Measurements from ENCODE around the gene IGHMBP2.

DNA sequence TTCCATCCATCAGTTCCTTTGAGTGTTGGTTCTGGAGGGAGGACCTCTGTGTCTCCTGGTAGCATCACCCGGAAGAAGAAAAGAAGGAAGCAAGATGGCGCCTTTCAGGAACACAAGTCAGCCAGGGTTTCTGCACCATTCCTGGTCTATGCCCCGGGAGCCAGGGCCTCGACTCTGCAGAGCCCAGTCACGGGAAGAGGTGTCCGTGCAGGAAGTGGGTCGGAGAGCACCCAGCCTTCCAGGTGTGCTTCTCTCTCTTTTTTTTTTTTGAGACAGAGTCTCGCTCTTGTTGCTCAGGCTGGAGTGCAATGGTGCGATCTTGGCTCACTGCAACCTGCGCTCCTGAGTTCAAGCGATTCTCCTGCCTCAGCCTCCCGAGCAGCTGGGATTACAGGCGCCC lies 21.3 kb upstream of the IGHMBP2 start:
- TF ChIP-seq POLR2AphosphoS5 (IDR thresholded peaks at IDR 0.05; ENCODE audit: low read depth, low read length) (no peak), POLR2A (IDR thresholded peaks at IDR 0.05; ENCODE audit: low read depth, low read length) (no peak)

Measured in GM12892 (cell line).